IPS-18a (cell line): Measurements from ENCODE around the gene ABCG1.

ENCODE experiments used
- H3K27ac ChIP-seq: one replicate; pipeline ENCODE4 v1.5.1; 2013; ENCODE audit warnings: low read length
- H3K27me3 ChIP-seq: one replicate; pipeline ENCODE4 v1.6.1; 2013; ENCODE audit warnings: mild to moderate bottlenecking, low read length; ENCODE audit not compliant: control insufficient read depth, insufficient read depth
- H3K36me3 ChIP-seq: one replicate; pipeline ENCODE4 v1.6.1; 2013; ENCODE audit warnings: low read depth, low read length; ENCODE audit not compliant: control insufficient read depth
- H3K4me1 ChIP-seq: one replicate; pipeline ENCODE4 v1.6.1; 2013; ENCODE audit warnings: low read depth, low read length; ENCODE audit not compliant: control insufficient read depth
- H3K4me3 ChIP-seq: one replicate; pipeline ENCODE4 v1.5.1; 2013; ENCODE audit warnings: low read length
- H3K9ac ChIP-seq: one replicate; pipeline ENCODE4 v1.6.1; 2013; ENCODE audit warnings: mild to moderate bottlenecking, low read length, moderate library complexity
- H3K9me3 ChIP-seq: one replicate; pipeline ENCODE4 v1.6.1; 2013; ENCODE audit warnings: low read depth, low read length; ENCODE audit not compliant: control insufficient read depth

The ABCG1 gene

GRCh38 chr21:42272984-42273600 is 54.2 kb downstream of the ABCG1 start:
- no peak overlapping the region for H3K9ac ChIP-seq
- H3K27ac ChIP-seq = no peak overlapping the region
- H3K4me3 ChIP-seq = no peak overlapping the region
- H3K9me3 ChIP-seq = no peaks in the 10 kb centered on the region
- H3K27me3 ChIP-seq = no peaks in the 10 kb centered on the region
- no peaks in the 10 kb centered on the region for H3K36me3 ChIP-seq
- H3K4me1 ChIP-seq = no peaks in the 10 kb centered on the region

- H3K36me3 ChIP-seq = no peaks in the 10 kb centered on the region
- no peak overlapping the region for H3K9ac ChIP-seq
- no peaks in the 10 kb centered on the region for H3K9me3 ChIP-seq
- no peaks in the 10 kb centered on the region for H3K4me1 ChIP-seq
- H3K27ac ChIP-seq = no peak overlapping the region
- no peak overlapping the region for H3K4me3 ChIP-seq
- no peaks in the 10 kb centered on the region for H3K27me3 ChIP-seq
Measured at GRCh38 chr21:42276076-42276475, 57.1 kb downstream of the ABCG1 start.

- H3K9ac ChIP-seq = no peak overlapping the region
- H3K9me3 ChIP-seq = no peaks in the 10 kb centered on the region
- no peak overlapping the region for H3K27ac ChIP-seq
- no peaks in the 10 kb centered on the region for H3K36me3 ChIP-seq
- no peak overlapping the region for H3K4me3 ChIP-seq
- H3K27me3 ChIP-seq = no peaks in the 10 kb centered on the region
- H3K4me1 ChIP-seq = no peaks in the 10 kb centered on the region
Measured at GRCh38 chr21:42276526-42277154, 57.7 kb downstream of the ABCG1 start.

- H3K36me3 ChIP-seq = no peaks in the 10 kb centered on the region
- no peak overlapping the region for H3K4me3 ChIP-seq
- H3K27ac ChIP-seq = no peak overlapping the region
- no peak overlapping the region for H3K9ac ChIP-seq
- H3K27me3 ChIP-seq = no peaks in the 10 kb centered on the region
- H3K4me1 ChIP-seq = no peaks in the 10 kb centered on the region
- H3K9me3 ChIP-seq = no peaks in the 10 kb centered on the region
Measured at GRCh38 chr21:42277593-42277992, 58.7 kb downstream of the ABCG1 start.

GRCh38 chr21:42278451-42279149 is 59.7 kb downstream of the ABCG1 start:
- no peak overlapping the region for H3K27ac ChIP-seq
- H3K27me3 ChIP-seq = no peaks in the 10 kb centered on the region
- H3K4me3 ChIP-seq = no peak overlapping the region
- no peaks in the 10 kb centered on the region for H3K9me3 ChIP-seq
- H3K4me1 ChIP-seq = no peaks in the 10 kb centered on the region
- no peak overlapping the region for H3K9ac ChIP-seq
- H3K36me3 ChIP-seq = no peaks in the 10 kb centered on the region

GRCh38 chr21:42279341-42279871 is 60.5 kb downstream of the ABCG1 start:
- Histone ChIP-seq H3K36me3 (no peaks in the 10 kb centered on the region), H3K27me3 (no peaks in the 10 kb centered on the region), H3K4me3 (no peak overlapping the region), H3K9me3 (no peaks in the 10 kb centered on the region), H3K4me1 (no peaks in the 10 kb centered on the region), H3K9ac (no peak overlapping the region), H3K27ac (no peak overlapping the region)

- H3K4me3 ChIP-seq = no peak overlapping the region
- no peaks in the 10 kb centered on the region for H3K4me1 ChIP-seq
- no peaks in the 10 kb centered on the region for H3K9me3 ChIP-seq
- no peaks in the 10 kb centered on the region for H3K36me3 ChIP-seq
- no peak overlapping the region for H3K9ac ChIP-seq
- no peak overlapping the region for H3K27ac ChIP-seq
- no peaks in the 10 kb centered on the region for H3K27me3 ChIP-seq
Measured at GRCh38 chr21:42279888-42280287, 60.9 kb downstream of the ABCG1 start.

GRCh38 chr21:42280356-42281180 is 61.6 kb downstream of the ABCG1 start:
- Histone ChIP-seq H3K9me3 (no peaks in the 10 kb centered on the region), H3K4me3 (no peak overlapping the region), H3K4me1 (no peaks in the 10 kb centered on the region), H3K9ac (no peak overlapping the region), H3K27me3 (no peaks in the 10 kb centered on the region), H3K27ac (no peak overlapping the region), H3K36me3 (no peaks in the 10 kb centered on the region)

- H3K27ac ChIP-seq = no peak overlapping the region
- H3K9me3 ChIP-seq = no peaks in the 10 kb centered on the region
- H3K4me1 ChIP-seq = no peaks in the 10 kb centered on the region
- no peaks in the 10 kb centered on the region for H3K36me3 ChIP-seq
- H3K4me3 ChIP-seq = no peak overlapping the region
- H3K9ac ChIP-seq = no peak overlapping the region
- no peaks in the 10 kb centered on the region for H3K27me3 ChIP-seq
Measured at GRCh38 chr21:42281181-42281680, 62.3 kb downstream of the ABCG1 start.

- Histone ChIP-seq H3K4me1 (no peaks in the 10 kb centered on the region), H3K9ac (no peak overlapping the region), H3K27me3 (no peaks in the 10 kb centered on the region), H3K27ac (no peak overlapping the region), H3K4me3 (no peak overlapping the region), H3K9me3 (no peaks in the 10 kb centered on the region), H3K36me3 (no peaks in the 10 kb centered on the region)
Measured at GRCh38 chr21:42282021-42282420, 63.1 kb downstream of the ABCG1 start.

GRCh38 chr21:42282715-42283114 is 63.8 kb downstream of the ABCG1 start:
- H3K27ac ChIP-seq = no peak overlapping the region
- no peak overlapping the region for H3K4me3 ChIP-seq
- no peaks in the 10 kb centered on the region for H3K36me3 ChIP-seq
- no peaks in the 10 kb centered on the region for H3K4me1 ChIP-seq
- no peak overlapping the region for H3K9ac ChIP-seq
- no peaks in the 10 kb centered on the region for H3K27me3 ChIP-seq
- no peaks in the 10 kb centered on the region for H3K9me3 ChIP-seq
